Mucosa of gallbladder (tissue), 1 donor: ENCODE measurements around the gene SPR. TPM values are rescaled to one million over a fixed set of nuclear protein-coding genes. Genes with fewer than 3 reads are reported as not detected.
A peak's percentile ranks its signal among the peaks of the same experiment; 100 is the strongest.

ENCODE experiments used
- DNase-seq: peaks from one replicate; pipeline ENCODE4 v3.0.0-alpha.2; 2020; ENCODE audit warnings: low spot score
- total RNA-seq: library from RNA; stranded (reverse); gene quantifications from one replicate; pipeline ENCODE4 v1.2.1, GENCODE V29; 2021
- donor health status: DM: no; HTN: no; CAD: no.

Gene SPR
- total RNA-seq, 1 donor from 2014 or later, result 60.3 TPM

GRCh38 chr2:72915320-72915906, 28.2 kb downstream of the SPR start:
- DNase-seq, result no peak

GRCh38 chr2:72915907-72916742, 28.9 kb downstream of the SPR start:
- peak; percentile 59 for DNase-seq

DNA sequence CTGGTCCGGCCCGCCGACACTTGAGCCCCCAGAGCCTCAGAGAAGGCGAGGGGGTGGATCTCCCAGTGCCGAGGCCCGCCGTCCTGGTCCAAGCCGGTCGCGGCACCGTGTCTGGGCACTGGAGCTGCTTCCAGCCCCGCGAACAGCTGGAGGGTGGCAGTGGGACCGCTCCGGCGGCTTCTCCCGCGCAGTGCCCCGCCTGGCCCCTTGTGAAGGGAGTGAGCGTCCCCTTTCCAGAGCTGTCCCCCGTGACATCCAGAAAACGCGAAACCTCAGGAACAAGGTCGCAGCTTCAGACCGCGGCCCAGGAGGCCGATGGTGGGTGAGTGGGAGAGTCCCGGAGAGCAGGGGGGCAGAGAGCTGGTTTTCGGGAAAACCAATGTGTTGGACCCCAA, 29.5 kb downstream of the SPR start:
- DNase-seq, result no peak

- peak; percentile 60 for DNase-seq
Observed at GRCh38 chr2:72917138-72917876, 30.1 kb downstream of the SPR start, which contains the start of gene EMX1. TSS of gene EMX1 (plus strand) at chr2:72917519. CDS start at chr2:72917853, 334 bp downstream.

GRCh38 chr2:72917877-72918553, 30.8 kb downstream of the SPR start:
- no peak for DNase-seq

DNA sequence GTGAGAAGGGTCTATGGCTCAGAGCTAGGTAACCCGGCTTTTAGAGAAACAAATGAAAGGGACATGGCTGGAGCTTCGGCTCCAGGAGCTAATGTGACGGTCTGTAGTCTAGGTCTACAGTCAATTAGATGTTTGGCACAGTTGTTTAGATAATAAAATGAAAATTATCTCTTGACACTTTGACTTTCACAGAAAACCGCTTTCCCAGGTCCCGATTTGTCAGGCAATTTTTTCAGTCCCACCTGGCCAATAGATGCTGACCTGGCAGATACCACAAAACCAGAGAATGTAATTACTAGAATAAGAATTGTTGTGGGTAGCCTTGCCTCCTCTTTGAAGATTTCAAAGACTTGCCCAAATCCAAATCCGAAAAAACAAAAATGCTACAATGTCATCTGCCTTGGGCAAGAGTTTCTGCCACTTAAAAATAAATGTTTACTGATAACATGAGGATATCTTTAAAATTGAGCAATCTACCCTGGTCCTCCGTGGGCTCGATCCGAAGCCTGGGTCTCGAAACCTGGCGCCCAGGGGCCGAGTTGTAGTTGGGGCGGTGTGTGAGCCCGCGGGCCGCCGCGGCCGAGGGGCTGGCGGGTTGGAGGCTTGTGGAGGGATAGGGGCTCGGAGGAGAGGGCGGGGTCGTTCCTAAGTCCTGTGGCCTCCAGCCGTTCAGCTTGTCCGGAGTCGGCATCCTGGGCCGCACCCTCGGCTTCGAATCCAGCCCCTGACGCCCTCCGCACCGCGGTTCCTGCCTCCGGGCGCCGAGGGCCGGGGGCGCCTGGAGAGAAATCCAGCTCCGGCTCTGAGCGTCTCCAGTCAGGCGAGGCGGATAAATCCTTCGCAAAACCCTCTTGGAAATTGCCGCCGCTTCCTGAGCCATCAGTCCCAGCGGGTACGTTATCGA, 32.5 kb downstream of the SPR start:
- no peak for DNase-seq

GRCh38 chr2:72920318-72921087, 33.3 kb downstream of the SPR start:
- no peak for DNase-seq

DNA sequence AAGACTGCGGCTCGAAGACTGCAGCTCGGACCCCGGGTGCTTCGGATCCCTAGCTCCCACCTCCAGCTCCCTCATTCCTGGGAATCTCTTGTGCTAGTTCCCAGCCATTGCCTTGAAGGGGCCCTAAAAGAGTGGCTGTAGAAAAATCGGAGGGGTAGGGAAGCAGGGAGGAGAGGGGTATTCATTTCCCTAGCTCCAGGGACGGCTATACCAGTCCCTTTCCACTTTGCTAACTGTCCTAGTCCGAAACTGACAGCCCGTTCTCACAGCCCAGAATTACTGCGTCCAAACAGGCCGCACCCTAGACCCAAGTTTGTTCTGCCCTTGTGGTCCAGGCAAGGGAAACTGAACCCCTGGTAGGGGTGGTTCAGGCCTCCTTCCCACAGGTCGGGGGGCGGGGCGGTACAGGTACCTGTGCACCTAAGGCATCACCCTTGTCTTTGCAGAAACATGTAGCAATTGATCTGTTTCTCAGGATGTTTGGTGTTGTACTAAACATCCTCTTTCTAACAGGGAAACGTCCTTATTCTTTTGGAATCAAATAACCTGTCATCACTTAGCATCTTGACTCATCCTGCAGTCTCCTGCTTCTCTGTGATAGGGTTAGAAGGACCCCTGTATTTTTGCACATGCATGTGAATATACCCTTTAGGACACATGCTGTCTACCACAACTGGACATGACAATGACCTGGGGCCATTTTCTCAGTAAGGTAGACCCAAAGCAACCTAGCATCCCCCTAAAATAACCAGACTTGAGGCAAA, 34.1 kb downstream of the SPR start:
- no peak for DNase-seq

GRCh38 chr2:72921853-72922252, 34.6 kb downstream of the SPR start:
- DNase-seq, result no peak

DNA sequence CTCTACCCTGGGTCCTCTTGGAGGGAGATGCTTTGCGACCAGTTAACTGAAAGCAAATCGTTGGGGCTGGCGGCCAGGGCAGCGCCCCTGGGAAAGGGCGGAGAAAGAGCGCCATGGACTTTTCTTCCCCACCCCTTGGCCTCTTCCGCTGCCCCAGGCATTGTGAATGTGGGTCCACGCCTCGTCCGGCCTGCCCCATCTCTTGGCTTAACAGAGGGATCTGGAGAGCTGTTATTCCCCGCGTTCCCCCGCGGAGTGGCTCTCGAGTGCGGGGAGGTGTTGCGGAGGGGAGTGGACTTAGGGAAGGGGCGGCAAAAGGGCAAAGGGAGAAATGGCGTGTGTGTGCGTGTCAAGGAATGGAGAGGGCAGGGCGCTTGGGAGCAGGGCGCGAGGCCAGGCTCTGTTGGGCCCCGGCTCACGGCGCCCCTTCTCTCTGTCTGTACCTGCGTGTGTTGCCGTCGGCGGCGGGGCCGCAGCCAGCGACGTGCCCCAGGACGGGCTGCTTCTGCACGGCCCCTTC, 36.7 kb downstream of the SPR start:
- no peak for DNase-seq

DNA sequence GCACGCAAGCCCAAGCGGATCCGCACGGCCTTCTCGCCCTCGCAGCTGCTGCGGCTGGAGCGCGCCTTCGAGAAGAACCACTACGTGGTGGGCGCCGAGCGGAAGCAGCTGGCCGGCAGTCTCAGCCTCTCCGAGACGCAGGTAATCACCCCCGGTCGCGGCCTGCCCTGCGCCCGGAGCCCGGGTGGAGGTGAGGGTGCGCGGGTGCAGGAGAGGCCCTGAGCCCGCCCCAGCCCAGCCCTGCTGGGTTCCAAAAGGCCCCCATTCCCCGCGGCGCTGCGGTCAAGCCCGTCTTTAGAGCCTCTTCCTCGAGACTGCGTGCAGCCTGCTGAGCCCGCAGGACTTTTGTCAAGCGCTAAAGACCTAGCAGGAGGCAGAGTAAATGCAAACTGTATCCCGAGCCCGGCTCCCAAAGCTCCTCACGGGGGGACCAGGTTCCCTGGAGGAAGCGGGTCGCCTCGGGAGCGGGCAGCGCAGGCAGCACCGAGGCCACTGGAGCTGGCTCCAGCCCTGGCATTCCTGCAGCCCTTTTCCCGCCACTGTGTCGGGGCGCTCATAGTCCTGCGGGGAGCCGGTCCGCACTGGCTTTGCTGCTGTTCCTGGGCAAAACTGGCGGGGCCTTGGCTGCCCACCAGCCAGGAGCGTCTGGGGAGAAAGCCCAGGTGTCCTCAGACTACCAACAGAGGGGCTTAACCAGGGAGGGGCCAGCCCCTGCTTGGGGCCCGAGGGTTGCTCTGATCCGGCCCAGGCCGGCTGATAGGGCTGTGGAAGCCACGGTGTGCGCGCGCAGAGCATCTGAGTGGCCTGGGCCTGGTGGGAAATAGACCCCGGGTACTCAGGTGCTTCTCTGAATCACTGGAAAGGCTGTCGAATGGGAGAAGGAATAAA, 37.4 kb downstream of the SPR start:
- no peak for DNase-seq

- no peak for DNase-seq
Observed at GRCh38 chr2:72925328-72925943, 38.2 kb downstream of the SPR start.

- DNase-seq, result no peak
Observed at GRCh38 chr2:72926368-72926767, 39.2 kb downstream of the SPR start.

DNA sequence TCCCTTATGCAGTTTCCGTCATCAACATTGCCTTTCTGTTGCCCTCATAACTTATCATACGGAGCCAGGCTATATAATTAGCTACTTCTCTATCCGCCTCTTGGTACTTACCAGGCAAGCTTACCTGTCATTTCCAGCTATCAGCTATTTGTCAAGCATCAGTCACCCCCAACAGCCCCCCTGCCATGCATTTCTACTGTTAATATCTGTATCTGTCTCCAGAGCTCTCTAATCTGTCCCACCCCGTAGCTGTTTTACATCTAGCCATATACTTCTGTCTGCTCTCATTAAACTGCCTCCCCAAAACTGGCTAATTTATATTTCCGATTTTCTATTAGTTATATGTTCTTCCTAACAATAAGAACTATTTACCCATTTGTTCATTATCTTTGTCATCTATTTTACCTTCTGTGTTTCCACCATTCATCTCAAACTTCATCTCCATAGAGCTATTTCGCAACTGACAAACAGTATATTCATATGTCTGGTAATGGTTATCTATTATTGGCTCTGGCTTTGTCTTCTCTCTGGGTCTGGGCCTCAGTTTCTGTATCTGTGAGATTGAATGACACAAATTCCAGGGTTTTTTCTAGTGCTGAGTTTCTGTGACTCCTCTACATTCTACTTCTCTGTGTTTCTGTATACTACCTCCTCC, 39.7 kb downstream of the SPR start:
- no peak for DNase-seq

DNA sequence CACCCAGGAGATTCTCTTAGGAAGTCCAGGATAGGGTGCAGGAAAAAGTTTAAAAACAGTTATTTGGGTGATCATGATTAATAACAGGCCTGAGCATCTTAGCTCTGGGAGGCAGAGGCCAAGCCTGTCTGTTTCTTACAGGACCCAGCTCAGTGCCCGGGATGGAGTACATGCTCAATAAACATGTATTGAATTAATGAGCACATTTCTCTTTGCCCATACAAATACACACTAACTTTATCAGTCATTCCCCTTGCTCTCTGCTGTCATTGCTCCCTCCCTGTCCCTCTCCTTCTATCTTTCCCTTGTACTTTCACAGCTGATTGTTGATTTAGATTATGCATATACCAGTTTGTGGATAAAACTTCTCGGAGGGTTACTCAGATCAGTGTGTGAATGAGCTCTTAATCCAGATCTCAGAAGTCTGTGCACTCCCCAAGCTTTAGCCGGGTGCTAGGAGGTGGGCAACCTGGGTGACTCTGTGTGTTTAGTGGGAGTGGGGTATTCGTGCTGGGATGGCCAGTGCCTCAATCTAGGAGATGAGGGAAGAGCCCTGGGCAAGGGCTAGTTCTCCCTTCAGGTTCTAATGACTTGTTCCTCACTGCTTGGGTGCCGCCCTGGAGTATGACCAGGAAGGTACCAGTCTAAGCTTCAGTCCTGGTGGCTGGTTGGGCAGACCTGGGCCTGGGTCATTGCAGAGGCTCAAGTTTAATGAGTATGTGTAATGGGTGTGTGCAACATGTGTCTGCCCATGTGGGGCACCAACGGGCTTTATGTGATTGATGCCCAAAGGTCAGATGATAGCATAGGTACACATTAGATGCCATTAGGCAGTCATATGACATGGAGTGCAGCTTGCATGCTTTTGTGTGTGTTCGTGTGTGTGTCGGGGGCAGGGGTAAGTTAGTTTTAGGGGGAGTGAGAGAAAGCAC, 40.7 kb downstream of the SPR start:
- DNase-seq, result no peak

GRCh38 chr2:72929010-72929409, 41.8 kb downstream of the SPR start:
- no peak for DNase-seq
